ENCODE results near the gene DENND5B.
"Not testable (repeated sequence)": the region's sequence is repeated elsewhere in the genome, so short reads cannot be mapped to it uniquely, and the experiment has no call there.

The DENND5B gene

GRCh38 chr12:31387011-31387410 lies 203.9 kb downstream of the DENND5B start:
- DNase-seq (ENCODE audit: low read depth), result no peak
- H3K4me3 ChIP-seq (ENCODE audit: control insufficient read depth, low read depth, low read length), result no peak overlapping the region
- no peak for TF ChIP-seq CTCF (IDR thresholded peaks at IDR 0.05; ENCODE audit: control insufficient read depth, insufficient read depth, low read depth, low read length, missing control alignments)

- DNase-seq (ENCODE audit: low read depth), result no peak
- H3K4me3 ChIP-seq (ENCODE audit: control insufficient read depth, low read depth, low read length), result no peak overlapping the region
- TF ChIP-seq CTCF (IDR thresholded peaks at IDR 0.05; ENCODE audit: control insufficient read depth, insufficient read depth, low read depth, low read length, missing control alignments), result no peak
These were observed 204.6 kb downstream of the DENND5B start for GRCh38 chr12:31386364-31386777.

DNA sequence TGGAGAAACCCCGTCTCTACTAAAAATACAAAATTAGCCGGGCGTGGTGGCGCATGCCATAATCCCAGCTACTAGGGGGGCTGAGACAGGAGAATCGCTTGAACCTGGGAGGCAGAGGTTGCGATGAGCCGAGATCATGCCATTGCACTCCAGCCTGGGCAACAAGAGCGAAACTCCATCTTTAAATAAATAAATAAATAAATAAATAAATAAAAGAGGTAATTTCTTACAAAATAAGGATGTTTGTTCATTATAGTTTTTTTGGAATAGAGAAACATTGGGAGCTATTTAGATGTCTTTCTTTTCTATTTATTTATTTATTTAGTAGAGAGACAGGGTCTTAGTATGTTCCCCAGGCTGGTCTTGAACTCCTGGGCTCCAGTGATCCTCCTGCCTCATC lies 213.7 kb downstream of the DENND5B start:
- H3K4me3 ChIP-seq (ENCODE audit: control insufficient read depth, low read depth, low read length); DNase-seq (ENCODE audit: low read depth): not testable (repeated sequence)

DNA sequence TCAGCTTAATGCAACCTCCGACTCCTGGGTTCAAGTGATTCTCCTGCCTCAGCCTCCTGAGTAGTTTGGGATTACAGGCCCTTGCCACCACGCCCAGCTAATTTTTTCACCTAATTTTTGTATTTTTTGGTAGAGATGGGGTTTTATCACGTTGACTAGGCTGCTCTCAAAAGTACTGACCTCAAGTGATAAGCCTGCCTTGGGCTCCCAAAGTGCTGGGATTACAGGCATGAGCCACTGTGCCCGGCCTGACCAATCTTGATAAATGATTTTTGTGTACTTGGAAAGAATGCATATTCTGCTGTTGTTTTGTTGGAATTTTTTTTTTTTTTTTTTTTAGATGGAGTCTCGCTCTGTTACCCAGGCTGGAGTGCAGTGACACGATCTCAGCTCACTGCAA lies 215.5 kb downstream of the DENND5B start:
- DNase-seq (ENCODE audit: low read depth); H3K4me3 ChIP-seq (ENCODE audit: control insufficient read depth, low read depth, low read length): not testable (repeated sequence)

GRCh38 chr12:31371256-31371620 lies 219.7 kb downstream of the DENND5B start:
- no peak for DNase-seq (ENCODE audit: low read depth)

GRCh38 chr12:31370531-31371255 lies 220.2 kb downstream of the DENND5B start:
- no peak for TF ChIP-seq CTCF (IDR thresholded peaks at IDR 0.05; ENCODE audit: control insufficient read depth, insufficient read depth, low read depth, low read length, missing control alignments)
- DNase-seq (ENCODE audit: low read depth), result no peak
- no peak overlapping the region; the same call in 1 of the 2 replicates for H3K4me3 ChIP-seq (ENCODE audit: control insufficient read depth, low read depth, low read length)

More at GRCh38 chr12:31371256-31371620, 219.7 kb downstream of the DENND5B start:
- no peak for TF ChIP-seq CTCF (IDR thresholded peaks at IDR 0.05; ENCODE audit: control insufficient read depth, insufficient read depth, low read depth, low read length, missing control alignments)
- H3K4me3 ChIP-seq (ENCODE audit: control insufficient read depth, low read depth, low read length), result no peak overlapping the region

DNA sequence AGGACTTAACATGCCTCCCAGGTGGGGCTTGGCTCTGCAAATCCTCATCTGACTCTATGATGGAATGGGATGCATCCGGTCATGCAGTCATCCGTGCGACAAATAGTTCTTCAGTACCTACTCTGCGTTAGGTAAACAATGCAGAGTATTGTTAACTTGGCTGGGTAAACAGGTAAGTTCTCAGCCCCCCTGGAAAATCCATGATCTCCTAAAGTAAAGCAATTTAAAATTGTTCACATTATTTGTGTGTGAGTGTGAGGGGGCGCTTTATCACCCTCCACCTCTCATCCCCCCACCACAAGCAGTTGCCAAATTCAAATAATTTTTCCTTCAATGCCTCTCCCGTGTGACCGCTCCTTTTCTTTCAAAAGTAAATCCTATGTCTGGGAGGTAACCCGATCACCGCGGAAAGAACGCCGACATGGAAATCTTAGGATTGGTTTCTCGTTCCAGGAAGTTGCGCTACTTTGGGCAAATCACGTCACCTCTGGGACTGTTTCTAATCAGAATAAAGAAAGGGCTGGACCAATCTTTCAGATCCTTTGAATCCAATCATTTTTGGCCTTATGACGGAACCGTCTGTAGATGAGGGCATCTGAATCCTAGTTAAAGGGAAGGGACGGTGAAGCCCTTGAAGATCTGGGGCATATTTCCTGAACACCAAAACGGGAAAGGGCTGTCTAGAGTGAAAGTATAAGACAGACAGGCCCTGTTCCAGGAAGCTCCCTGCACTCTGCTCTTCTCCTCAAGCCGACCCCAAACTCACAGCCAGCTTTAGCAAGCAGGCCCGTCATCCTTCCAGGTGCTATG lies 221.0 kb downstream of the DENND5B start:
- no peak for TF ChIP-seq CTCF (IDR thresholded peaks at IDR 0.05; ENCODE audit: control insufficient read depth, insufficient read depth, low read depth, low read length, missing control alignments)
- no peak overlapping the region; the same call in none of the 2 replicates for H3K4me3 ChIP-seq (ENCODE audit: control insufficient read depth, low read depth, low read length)
- no peak for DNase-seq (ENCODE audit: low read depth)
